ENCODE data around the gene LRRIQ4.
A peak's percentile ranks its signal among the peaks of the same experiment; 100 is the strongest.

LRRIQ4 gene

DNA sequence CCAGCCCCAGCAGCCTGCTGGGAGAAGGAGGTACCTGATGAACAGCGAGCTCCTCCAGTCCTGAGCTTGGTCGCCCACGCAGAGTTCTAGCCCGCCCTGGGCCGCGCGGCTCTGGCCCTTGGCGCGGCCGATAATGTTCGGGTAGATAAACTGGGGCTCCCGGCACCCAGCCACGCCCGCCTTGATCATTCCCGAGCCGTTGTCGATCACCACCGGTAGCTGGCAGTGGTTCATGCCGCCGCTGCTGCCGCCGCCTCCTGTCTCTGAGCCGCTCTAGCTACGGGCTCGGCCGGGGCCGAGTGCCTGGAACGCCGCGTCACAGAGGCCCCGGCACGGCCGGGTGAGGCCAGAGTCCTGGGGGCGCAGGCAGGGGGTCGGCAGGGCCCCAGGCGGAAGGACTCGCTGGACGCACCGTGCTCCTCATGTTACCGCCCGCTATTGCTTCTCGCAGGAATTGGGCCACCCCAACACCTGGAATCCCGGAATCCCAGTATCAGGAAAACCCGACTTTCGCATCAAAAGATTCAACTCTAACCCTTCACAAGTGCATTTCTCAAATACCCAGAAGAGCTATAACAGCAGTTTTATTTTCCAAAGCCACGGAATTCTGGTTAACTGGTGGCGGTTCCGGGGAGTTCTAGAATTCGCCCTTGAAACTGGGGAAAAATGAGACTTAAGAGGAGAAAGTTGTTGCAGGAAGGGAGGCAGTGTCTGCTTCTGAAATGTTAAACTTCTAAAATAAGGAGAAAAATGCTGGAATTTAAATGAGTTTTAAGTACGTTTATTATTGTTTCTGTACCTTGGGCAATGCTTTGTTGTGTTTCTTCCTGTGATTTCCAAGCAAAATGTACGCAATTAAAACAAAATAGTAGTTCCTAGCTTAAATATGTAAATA lies 43.1 kb upstream of the LRRIQ4 start, which contains the start of gene ACTRT3 (continued):
- peak; percentile 42; the same call in 1 of the 2 replicates for TF ChIP-seq ZBTB10 (tag by site-specific recombination; IDR thresholded peaks at IDR 0.05)
- peak; percentile 80 for TF ChIP-seq ZEB2 (tag by site-specific recombination; IDR thresholded peaks at IDR 0.05)
- TF ChIP-seq ZNF549 (tag by site-specific recombination; IDR thresholded peaks at IDR 0.05), result no peak
- peak; percentile 75 for TF ChIP-seq ZNF660 (tag by site-specific recombination; IDR thresholded peaks at IDR 0.05)
- TF ChIP-seq ZNF610 (tag by site-specific recombination; IDR thresholded peaks at IDR 0.05; ENCODE audit: borderline replicate concordance), result peak; percentile 59; the same call in 1 of the 2 replicates
- TF ChIP-seq ZBTB11 (tag by site-specific recombination; conservative IDR thresholded peaks at IDR 0.05; ENCODE audit: low read depth), result peak; percentile 87
- peak; percentile 55; the same call in 1 of the 2 replicates for TF ChIP-seq KLF8 (tag by site-specific recombination; IDR thresholded peaks at IDR 0.05)
- no peak for TF ChIP-seq ZNF10 (tag by site-specific recombination; IDR thresholded peaks at IDR 0.05)
- TF ChIP-seq IKZF3 (tag by site-specific recombination; IDR thresholded peaks at IDR 0.05), result peak; percentile 89
- TF ChIP-seq GFI1B (tag by site-specific recombination; IDR thresholded peaks at IDR 0.05), result no peak
- TF ChIP-seq ZNF114 (tag by site-specific recombination; IDR thresholded peaks at IDR 0.05), result no peak
- TF ChIP-seq ZNF76 (tag by site-specific recombination; IDR thresholded peaks at IDR 0.05; ENCODE audit: borderline replicate concordance, low read depth), result peak; percentile 54; the same call in 1 of the 2 replicates
- TF ChIP-seq, protein P1, sequence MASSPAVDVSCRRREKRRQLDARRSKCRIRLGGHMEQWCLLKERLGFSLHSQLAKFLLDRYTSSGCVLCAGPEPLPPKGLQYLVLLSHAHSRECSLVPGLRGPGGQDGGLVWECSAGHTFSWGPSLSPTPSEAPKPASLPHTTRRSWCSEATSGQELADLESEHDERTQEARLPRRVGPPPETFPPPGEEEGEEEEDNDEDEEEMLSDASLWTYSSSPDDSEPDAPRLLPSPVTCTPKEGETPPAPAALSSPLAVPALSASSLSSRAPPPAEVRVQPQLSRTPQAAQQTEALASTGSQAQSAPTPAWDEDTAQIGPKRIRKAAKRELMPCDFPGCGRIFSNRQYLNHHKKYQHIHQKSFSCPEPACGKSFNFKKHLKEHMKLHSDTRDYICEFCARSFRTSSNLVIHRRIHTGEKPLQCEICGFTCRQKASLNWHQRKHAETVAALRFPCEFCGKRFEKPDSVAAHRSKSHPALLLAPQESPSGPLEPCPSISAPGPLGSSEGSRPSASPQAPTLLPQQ (tag by site-specific recombination; IDR thresholded peaks at IDR 0.05), result 0 out of 2 replicates have a peak, but pooled peaks have one; percentile 30
- peak; percentile 65 for TF ChIP-seq ZIC2 (tag by site-specific recombination; IDR thresholded peaks at IDR 0.05)
- no peak for TF ChIP-seq ZNF544 (tag by site-specific recombination; IDR thresholded peaks at IDR 0.05)
- TF ChIP-seq ZNF416 (tag by site-specific recombination; IDR thresholded peaks at IDR 0.05), result no peak
- TF ChIP-seq PRDM1 (tag by site-specific recombination; IDR thresholded peaks at IDR 0.05), result peak; percentile 81
- peak; percentile 89 for TF ChIP-seq GLIS1 (tag by site-specific recombination; IDR thresholded peaks at IDR 0.05)
- peak; percentile 21; the same call in 1 of the 2 replicates for TF ChIP-seq ZNF394 (tag by site-specific recombination; IDR thresholded peaks at IDR 0.05; ENCODE audit: borderline replicate concordance)
- 0 out of 2 replicates have a peak, but pooled peaks have one; percentile 51 for TF ChIP-seq GLI4 (tag by site-specific recombination; IDR thresholded peaks at IDR 0.05)
- TF ChIP-seq ZNF510 (tag by site-specific recombination; IDR thresholded peaks at IDR 0.05; ENCODE audit: insufficient replicate concordance), result no peak
- TF ChIP-seq ZNF664 (tag by site-specific recombination; IDR thresholded peaks at IDR 0.05), result peak; percentile 88
- TF ChIP-seq ZNF324 (tag by site-specific recombination; IDR thresholded peaks at IDR 0.05), result peak; percentile 37; the same call in 1 of the 2 replicates
- 0 out of 2 replicates have a peak, but pooled peaks have one; percentile 48 for TF ChIP-seq ZNF2 (tag by site-specific recombination; IDR thresholded peaks at IDR 0.05)
- TF ChIP-seq GLIS2 (tag by site-specific recombination; IDR thresholded peaks at IDR 0.05), result peak; percentile 98
- TF ChIP-seq, protein P2, sequence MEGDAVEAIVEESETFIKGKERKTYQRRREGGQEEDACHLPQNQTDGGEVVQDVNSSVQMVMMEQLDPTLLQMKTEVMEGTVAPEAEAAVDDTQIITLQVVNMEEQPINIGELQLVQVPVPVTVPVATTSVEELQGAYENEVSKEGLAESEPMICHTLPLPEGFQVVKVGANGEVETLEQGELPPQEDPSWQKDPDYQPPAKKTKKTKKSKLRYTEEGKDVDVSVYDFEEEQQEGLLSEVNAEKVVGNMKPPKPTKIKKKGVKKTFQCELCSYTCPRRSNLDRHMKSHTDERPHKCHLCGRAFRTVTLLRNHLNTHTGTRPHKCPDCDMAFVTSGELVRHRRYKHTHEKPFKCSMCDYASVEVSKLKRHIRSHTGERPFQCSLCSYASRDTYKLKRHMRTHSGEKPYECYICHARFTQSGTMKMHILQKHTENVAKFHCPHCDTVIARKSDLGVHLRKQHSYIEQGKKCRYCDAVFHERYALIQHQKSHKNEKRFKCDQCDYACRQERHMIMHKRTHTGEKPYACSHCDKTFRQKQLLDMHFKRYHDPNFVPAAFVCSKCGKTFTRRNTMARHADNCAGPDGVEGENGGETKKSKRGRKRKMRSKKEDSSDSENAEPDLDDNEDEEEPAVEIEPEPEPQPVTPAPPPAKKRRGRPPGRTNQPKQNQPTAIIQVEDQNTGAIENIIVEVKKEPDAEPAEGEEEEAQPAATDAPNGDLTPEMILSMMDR (tag by site-specific recombination; IDR thresholded peaks at IDR 0.05), result peak; percentile 42
- peak; percentile 64 for TF ChIP-seq ZNF335 (tag by site-specific recombination; conservative IDR thresholded peaks at IDR 0.05)
- no peak for TF ChIP-seq ZFHX2 (tag by site-specific recombination; conservative IDR thresholded peaks at IDR 0.05)
- TF ChIP-seq ZNF341 (tag by site-specific recombination; IDR thresholded peaks at IDR 0.05; ENCODE audit: low read depth), result peak; percentile 93

All from HEK293 (cell line).